Smooth muscle cell (in vitro differentiated cells): ENCODE data around the gene AGBL2. TPM values are rescaled to one million over a fixed set of nuclear protein-coding genes. Genes with fewer than 3 reads are reported as not detected.
"Not testable (repeated sequence)": the region's sequence is repeated elsewhere in the genome, so short reads cannot be mapped to it uniquely, and the experiment has no call there.

Source experiments
- DNase-seq: peaks from one replicate; lab custom pipeline; 2025; ENCODE audit not compliant: unreplicated experiment; lab: John Stamatoyannopoulos, UW
- H2AFZ ChIP-seq: fragments of 200-600 bp; sonication (generic); 2 replicates; pipeline ENCODE4 v1.6.0; 2016; ENCODE audit warnings: antibody characterized with exemption, low read depth, mild to moderate bottlenecking
- H3F3A ChIP-seq: fragments of 200-600 bp; sonication (generic); 2 replicates; pipeline ENCODE4 v1.6.0; 2017; ENCODE audit warnings: antibody characterized with exemption, low read depth
- H3K27ac ChIP-seq: fragments of 200-600 bp; sonication (generic); 2 replicates; pipeline ENCODE4 v1.5.1; 2016; ENCODE audit warnings: low read depth, mild to moderate bottlenecking
- H3K27me3 ChIP-seq: fragments of 200-600 bp; sonication (generic); 2 replicates; pipeline ENCODE4 v1.6.1; 2016; ENCODE audit warnings: low read depth, mild to moderate bottlenecking
- H3K36me3 ChIP-seq: fragments of 200-600 bp; sonication (generic); 2 replicates; pipeline ENCODE4 v1.5.1; 2016; ENCODE audit warnings: low read depth
- H3K4me1 ChIP-seq: fragments of 200-600 bp; sonication (generic); 2 replicates; pipeline ENCODE4 v1.5.1; 2016; ENCODE audit warnings: low read depth
- H3K4me2 ChIP-seq: fragments of 200-600 bp; sonication (generic); 2 replicates; pipeline ENCODE4 v1.6.0; 2016; ENCODE audit warnings: mild to moderate bottlenecking
- H3K4me3 ChIP-seq: fragments of 200-600 bp; sonication (generic); 2 replicates; pipeline ENCODE4 v1.5.1; 2016; ENCODE audit warnings: mild to moderate bottlenecking
- H3K79me2 ChIP-seq: fragments of 200-600 bp; sonication (generic); 2 replicates; pipeline ENCODE4 v1.6.0; 2016; ENCODE audit warnings: low read depth, mild to moderate bottlenecking
- H3K9ac ChIP-seq: fragments of 200-600 bp; sonication (generic); 2 replicates; pipeline ENCODE4 v1.6.0; 2016; ENCODE audit warnings: low read depth
- H3K9me3 ChIP-seq: fragments of 200-600 bp; sonication (generic); replicated peaks from 2 replicates; pipeline ENCODE4 v1.5.1; 2016; ENCODE audit warnings: low read depth
- H4K20me1 ChIP-seq: fragments of 200-600 bp; sonication (generic); 2 replicates; pipeline ENCODE4 v1.6.0; 2016; ENCODE audit warnings: low read depth
- CTCF ChIP-seq: fragments of 200-600 bp; sonication (generic); IDR thresholded peaks from 2 replicates; pipeline ENCODE4 v1.5.1; 2017; ENCODE audit warnings: borderline replicate concordance, mild to moderate bottlenecking, antibody characterized with exemption; ENCODE audit not compliant: insufficient read depth, poor library complexity, severe bottlenecking
- WGBS: methylation state at CpG from one replicate; pipeline ENCODE4 v1.1.7; 2016; ENCODE audit warnings: low lambda C conversion rate; 5-methylcytosine and 5-hydroxymethylcytosine counted together
- polyA plus RNA-seq: library from polyadenylated mRNA; unstranded; fragments of >200 nt; fragmentation: Nextera tagmentation; extraction: Ambion mirVana; gene quantifications from 2 replicates; pipeline ENCODE4 v1.2.1, GENCODE V29; 2016
- total RNA-seq: library from RNA; depleted of rRNA; stranded (reverse); fragments of >200 nt; gene quantifications from 2 replicates; pipeline ENCODE4 v1.2.3, GENCODE V29; 2014

AGBL2 gene
- total and polyA plus RNA-seq, 2 experiments from 2014 or later, result 1.1 TPM; not detected in 1

- DNase-seq, result no peak
- peaks cover 7% of the 10 kb centered on the region for H3K4me1 ChIP-seq
- H3K9me3 ChIP-seq, result no peaks in the 10 kb centered on the region
- peaks cover 17% of the 10 kb centered on the region for H3K79me2 ChIP-seq
- H2AFZ ChIP-seq, result no peak overlapping the region
- H4K20me1 ChIP-seq, result peaks cover 7% of the 10 kb centered on the region
- H3K27me3 ChIP-seq, result no peaks in the 10 kb centered on the region
- H3K36me3 ChIP-seq, result no peaks in the 10 kb centered on the region
- WGBS, result 88% methylated on average over 6 of the region's 6 CpGs
- no peak overlapping the region for H3K27ac ChIP-seq
- no peak overlapping the region for H3K9ac ChIP-seq
- no peak overlapping the region for H3K4me3 ChIP-seq
- TF ChIP-seq CTCF, result no peak
- H3K4me2 ChIP-seq, result no peak overlapping the region
- peaks cover 2% of the 10 kb centered on the region for H3F3A ChIP-seq
Measured at GRCh38 chr11:47645500-47645899, 69.7 kb downstream of the AGBL2 start.

- TF ChIP-seq CTCF, result peak; percentile 26
- H3K27ac ChIP-seq, result peak within 1 kb of the TSS; percentile 88
- WGBS, result 0% methylated on average over 48 of the region's 78 CpGs
Measured at GRCh38 chr11:47642099-47642855, 72.9 kb downstream of the AGBL2 start, which contains the start of gene MTCH2. Gene MTCH2, minus strand, starts transcription at chr11:47642559. Its CDS starts 94 bp downstream, at chr11:47642465.

GRCh38 chr11:47641600-47642098, 73.5 kb downstream of the AGBL2 start:
- Histone ChIP-seq H3K9ac (peak overlapping the region; percentile 90), H3K9me3 (no peaks in the 10 kb centered on the region), H3K27ac (peak overlapping the region; percentile 88), H3K4me1 (peaks cover 7% of the 10 kb centered on the region), H3K4me2 (peak overlapping the region; percentile 93), H4K20me1 (peaks cover 11% of the 10 kb centered on the region), H3K4me3 (peak overlapping the region; percentile 92), H3K79me2 (peaks cover 25% of the 10 kb centered on the region), H3F3A (peaks cover 2% of the 10 kb centered on the region), H3K27me3 (no peaks in the 10 kb centered on the region), H3K36me3 (no peaks in the 10 kb centered on the region), H2AFZ (peak overlapping the region; percentile 99)
- TF ChIP-seq CTCF, result no peak
- WGBS, result 7% methylated on average over 14 of the region's 14 CpGs
- no peak for DNase-seq

More at GRCh38 chr11:47642099-47642855, 72.9 kb downstream of the AGBL2 start, which contains the start of gene MTCH2:
- H3K4me3 ChIP-seq, result peak within 1 kb of the TSS; percentile 92
- peak within 1 kb of the TSS; percentile 99 for H2AFZ ChIP-seq
- H3K9ac ChIP-seq, result peak within 1 kb of the TSS; percentile 90
- H3F3A ChIP-seq, result peaks cover 2% of the 10 kb centered on the region
- peak; percentile 91 for DNase-seq
- H3K4me1 ChIP-seq, result peaks cover 7% of the 10 kb centered on the region
- H4K20me1 ChIP-seq, result peaks cover 11% of the 10 kb centered on the region
- no peaks in the 10 kb centered on the region for H3K27me3 ChIP-seq
- H3K9me3 ChIP-seq, result no peaks in the 10 kb centered on the region
- H3K36me3 ChIP-seq, result no peaks in the 10 kb centered on the region
- peak within 1 kb of the TSS; percentile 93 for H3K4me2 ChIP-seq
- H3K79me2 ChIP-seq, result peaks cover 25% of the 10 kb centered on the region

- Histone ChIP-seq H3K4me2 (peak overlapping the region; percentile 93), H3K79me2 (peaks cover 25% of the 10 kb centered on the region), H4K20me1 (peaks cover 11% of the 10 kb centered on the region)
- not testable (repeated sequence) for H3K27me3 ChIP-seq, H3K9me3 ChIP-seq, H2AFZ ChIP-seq, H3K27ac ChIP-seq, H3K4me3 ChIP-seq, H3K36me3 ChIP-seq, H3F3A ChIP-seq, H3K9ac ChIP-seq, DNase-seq, H3K4me1 ChIP-seq
- 96% methylated on average over 6 of the region's 6 CpGs for WGBS
Measured at GRCh38 chr11:47640506-47640905, 74.7 kb downstream of the AGBL2 start.

- peaks cover 11% of the 10 kb centered on the region for H4K20me1 ChIP-seq
- not testable (repeated sequence) for H3K9ac ChIP-seq, H3K4me1 ChIP-seq, H3K4me3 ChIP-seq, H3K27ac ChIP-seq, H3K27me3 ChIP-seq, H2AFZ ChIP-seq, H3K4me2 ChIP-seq, H3F3A ChIP-seq, DNase-seq, H3K9me3 ChIP-seq
- peaks cover 11% of the 10 kb centered on the region for H3K36me3 ChIP-seq
- peaks cover 16% of the 10 kb centered on the region for H3K79me2 ChIP-seq
- WGBS, result 98% methylated on average over 11 of the region's 11 CpGs
Measured at GRCh38 chr11:47636331-47636730, 78.8 kb downstream of the AGBL2 start.
